HPDE6-E6E7 (cell line): ENCODE data around the gene KRT72.

Source experiments
- DNase-seq: peaks from one replicate; pipeline ENCODE4 v3.0.0; 2011; ENCODE audit warnings: missing footprints; ENCODE audit errors: extremely low spot score

The KRT72 gene

DNA sequence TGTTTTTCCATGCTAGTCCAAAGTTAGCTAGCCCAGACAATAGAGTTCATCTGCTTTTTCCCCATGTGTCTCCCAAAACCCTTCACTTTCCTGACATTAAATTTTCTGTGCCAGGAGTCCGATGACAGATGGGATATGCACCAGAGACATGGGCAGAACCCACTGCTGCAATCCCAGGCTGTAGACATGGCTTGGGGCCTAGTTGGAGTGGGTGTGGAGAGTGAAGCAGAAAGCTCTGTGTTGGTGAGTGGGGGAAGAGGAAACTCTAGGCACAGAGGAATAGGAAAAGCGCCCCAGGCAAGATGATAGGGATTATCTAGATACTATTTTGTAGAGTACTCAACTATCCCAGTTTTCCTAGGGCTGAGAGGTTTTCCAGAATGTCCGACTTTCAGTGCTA lies 22.8 kb downstream of the KRT72 start:
- DNase-seq, result no peak

DNA sequence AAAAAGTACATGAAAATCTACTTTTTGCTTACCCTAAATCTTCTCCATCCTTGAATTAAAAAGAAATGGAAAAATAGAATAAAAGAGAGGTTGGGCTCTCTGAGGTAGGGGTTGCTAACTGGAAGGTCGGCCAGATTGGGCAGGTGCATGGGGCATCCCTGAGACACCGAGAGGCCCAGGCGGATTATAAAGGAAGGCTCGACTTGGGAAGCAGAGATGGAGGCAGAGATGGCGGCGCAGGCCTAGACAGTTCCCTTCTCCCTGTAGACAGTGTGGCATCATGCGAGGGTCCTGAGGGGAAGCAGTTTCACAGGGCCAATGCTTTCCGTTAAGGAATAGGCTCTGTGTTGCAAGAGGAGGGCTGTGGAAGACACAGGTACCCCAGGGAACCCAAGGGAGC lies 23.9 kb downstream of the KRT72 start:
- no peak for DNase-seq

DNA sequence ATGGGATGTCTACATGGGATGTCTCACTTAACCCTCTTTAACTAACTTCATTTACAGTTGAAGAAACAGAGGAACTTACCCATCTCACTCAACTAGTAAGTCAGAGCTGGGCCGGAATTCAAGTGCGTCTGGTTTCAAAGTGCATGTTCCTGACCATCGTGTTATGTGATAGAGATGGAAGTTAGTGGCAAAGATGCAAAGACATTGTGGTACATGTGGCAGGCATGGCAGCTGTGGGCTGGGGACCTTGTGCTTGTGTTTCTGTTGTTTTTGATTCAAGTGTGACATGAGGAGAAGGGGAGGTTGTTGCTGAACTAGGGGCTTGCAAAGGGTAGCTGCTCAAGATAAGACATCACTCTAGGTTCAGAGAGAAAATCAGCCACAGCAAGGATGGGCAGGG lies 25.3 kb downstream of the KRT72 start:
- DNase-seq, result no peak

DNA sequence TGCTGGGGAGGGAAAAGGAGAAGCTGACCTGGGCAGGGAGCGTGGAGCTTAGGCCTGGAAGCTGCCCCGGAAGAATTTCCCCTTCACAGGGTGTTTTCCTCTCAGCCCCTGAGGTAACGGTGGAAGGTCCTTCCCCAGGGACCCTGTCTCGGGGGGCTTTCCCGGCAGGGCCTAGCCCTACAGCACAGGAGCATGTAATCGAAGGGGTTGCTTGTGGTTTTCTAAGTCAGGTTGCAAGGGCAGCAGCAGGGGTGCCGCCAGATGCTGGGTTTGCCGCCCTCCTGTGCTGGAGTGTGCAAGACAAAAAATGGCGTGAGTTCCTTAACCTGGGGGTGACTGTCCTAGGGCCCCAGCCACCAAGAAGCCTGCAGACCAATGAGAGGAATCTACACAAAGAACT lies 26.0 kb downstream of the KRT72 start:
- no peak for DNase-seq

DNA sequence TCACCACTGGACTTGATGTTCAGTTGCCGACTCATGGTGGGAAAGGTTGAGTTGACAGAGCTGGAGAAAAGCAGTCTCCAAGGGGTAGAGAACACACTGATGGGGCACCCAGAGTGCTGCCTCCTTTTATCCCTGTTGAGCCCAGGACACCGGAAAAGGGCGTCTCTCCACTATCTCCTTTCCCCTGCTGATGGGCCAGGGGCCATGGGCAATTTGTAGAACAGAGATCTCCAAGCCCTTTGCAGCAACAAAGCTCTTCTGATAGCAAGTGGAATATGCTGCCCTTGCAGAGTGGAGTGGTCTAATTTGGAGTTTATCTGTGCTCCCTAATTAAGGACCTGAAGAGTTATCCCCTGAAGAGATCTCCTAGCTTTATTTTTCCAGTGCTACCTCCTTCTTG lies 27.5 kb downstream of the KRT72 start, which contains the start of gene KRT74:
Gene KRT74 (minus strand): TSS at position 101 of the 400 bp plus-strand sequence. CDS start 66 bp downstream, at position 35.
- DNase-seq, result no peak

DNA sequence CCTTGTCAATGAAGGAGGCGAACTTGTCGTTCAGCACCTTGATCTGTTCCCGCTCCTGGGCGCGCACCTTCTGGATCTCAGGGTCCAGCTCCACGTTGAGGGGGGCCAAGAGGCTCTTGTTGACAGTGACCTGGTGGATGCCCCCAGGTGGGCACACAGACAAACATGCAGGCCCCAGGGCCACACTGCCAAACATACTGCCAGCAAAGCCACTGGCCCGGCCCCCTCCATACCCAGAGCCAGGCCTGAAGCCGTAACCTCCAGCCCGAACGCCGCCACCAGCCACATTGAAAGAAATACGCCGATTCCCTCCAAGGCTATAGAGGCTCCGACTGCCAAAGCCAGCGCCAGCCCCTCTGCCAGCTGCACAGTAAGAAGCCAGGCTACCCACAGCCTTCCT lies 28.0 kb downstream of the KRT72 start:
- DNase-seq, result no peak

DNA sequence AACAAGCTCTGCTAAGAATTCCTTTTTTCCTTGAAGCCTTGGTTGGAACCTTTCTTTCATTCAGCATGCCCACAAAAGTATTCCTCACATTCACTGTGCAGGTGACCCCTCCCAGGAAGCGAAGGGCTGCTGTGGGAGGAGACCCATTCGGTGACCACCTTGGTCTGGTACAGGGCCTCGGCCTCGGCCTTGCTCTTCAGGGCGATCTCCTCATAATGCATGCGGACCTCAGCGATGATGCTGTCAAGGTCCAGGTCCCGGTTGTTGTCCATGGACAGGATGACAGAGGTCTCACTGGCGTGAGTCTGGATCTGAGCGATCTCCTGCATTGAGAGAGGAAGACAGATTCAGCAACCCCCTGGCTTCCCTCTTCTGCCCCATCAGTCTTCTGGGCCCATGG lies 30.8 kb downstream of the KRT72 start:
- no peak for DNase-seq

DNA sequence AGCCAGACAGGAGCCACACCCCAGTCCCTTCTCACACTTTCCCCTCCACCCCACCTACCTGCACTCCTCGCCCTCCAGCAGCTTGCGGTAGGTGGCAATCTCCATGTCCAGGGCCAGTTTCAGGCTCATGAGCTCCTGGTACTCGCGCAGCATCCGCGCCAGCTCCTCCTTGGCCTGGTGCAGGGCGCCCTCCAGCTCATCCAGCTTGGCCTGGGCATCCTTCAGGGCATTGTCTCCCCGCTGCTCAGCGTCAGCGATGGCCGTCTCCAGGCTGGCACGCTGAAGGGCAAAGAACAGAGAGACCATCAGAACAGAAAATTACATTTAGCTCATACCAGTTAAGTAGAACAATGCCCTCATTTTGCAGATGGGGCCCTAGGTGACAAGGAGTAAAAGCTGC lies 33.2 kb downstream of the KRT72 start:
- DNase-seq, result no peak

DNA sequence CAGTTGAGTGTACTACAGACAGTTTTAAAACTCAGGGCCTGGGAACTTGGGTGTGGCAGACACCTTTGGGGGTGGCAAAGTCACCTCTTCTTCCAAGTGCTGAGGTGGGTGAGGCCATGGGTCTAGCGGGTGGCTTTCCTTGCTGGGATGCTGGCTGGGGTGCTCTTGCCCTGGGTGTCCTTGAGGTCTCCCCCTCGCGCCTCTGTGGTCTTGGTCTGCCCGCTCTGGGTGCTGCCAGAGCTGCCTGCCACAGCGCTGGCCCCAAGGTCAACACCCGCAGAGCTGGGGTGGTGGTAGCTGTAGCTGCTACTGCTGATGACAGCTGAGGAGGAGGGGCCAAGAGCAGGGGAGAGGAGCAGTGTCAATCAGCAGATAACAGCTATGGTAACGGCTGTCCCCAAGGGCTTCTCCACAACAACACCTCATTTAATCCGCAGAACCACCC lies 34.4 kb downstream of the KRT72 start:
- DNase-seq, result no peak

DNA sequence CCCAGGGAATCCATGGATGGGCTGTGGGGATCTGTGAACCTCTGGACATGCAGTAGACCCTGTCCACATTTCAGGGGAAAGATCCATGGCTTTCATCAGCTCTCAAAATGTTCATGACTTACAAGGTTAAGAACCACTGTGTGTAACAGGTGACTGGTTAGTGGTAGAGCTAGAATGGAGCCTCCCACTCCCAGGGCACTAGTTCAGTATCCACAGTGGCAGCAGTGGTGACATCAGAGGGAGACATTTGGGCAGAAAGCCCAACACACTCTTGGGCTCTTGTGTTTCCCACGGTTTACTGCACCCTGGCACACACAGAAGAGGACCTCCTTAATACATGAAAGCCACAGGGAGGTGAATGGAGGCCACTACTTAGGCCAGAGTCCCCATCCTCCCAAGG lies 36.7 kb downstream of the KRT72 start:
- no peak for DNase-seq

DNA sequence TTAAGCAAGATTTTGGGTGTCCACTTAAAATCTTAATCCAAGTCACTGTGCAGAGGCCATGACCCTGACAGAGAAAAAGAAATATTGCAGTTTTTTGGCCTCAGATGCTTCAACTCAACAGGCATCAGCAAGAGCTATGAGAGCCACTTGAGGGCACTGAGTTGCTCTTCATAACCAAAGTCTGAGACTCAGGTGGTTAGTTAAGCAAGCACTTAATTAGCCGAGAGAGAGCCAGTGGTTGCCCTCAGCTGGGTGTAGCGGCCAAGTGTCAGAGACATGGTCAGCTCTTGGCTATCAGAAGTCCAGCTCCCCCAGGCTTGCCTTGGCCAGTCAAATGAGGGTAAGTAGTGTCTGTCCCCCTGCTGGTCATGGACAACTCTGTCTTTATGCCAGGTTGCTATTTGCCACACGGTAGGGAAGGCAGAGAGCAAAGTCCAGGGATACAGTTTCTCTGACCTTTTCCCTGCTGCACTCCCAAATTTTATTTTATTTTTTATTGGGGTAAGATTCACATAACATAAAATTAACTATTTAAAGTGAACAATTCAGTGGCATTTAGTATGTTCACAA lies 39.3 kb downstream of the KRT72 start:
- no peak for DNase-seq

DNA sequence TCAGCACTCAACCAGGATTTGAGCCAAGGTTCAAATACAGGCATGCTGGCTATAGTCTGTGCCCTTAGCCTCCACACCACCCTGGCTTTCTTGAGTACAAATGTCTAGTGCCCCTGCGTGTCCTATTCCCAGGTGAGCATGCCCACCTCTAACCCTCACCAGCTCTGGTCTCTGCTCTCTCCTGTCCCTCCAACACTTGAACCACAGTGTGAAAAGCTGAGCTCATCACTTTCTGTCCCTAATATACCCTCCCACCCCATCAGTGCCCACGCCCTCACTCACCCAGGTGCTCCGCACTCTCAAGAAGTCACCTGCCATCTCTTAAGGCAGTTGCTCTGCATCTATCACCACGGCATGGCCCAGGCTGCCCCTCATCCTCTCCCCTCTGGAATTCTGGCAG lies 41.3 kb downstream of the KRT72 start:
- DNase-seq, result no peak

DNA sequence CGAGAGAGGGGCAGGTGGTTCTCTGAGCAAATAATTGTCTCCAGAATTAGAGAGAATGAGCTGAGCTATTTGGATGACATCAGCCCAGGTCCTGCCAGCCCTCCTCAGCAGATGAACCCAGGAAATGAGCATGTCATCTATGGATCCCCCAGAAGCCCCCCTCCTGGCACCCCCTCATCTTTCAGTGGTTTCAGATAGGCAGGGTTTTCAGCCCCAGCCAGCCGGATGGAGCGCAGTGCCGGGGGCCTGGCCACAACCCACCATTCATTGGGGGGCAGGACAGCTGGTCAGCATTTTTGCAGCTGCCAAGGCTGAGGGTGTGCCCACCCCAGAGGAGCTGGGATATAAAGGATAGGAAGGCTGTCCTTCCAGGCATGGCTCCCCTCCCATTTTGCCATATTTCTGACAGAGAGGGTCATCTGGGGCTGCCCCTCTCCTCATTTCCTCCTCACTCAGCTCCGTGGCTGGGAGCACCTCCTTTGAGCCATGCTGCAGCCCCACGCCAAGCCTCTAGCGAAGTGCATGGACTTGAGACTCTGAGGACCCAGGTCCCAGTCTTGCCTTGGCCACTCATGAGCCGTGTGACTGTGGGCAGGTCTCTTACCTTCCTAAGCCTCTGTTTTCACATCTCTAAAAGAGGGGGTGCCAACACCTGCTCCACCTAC lies 42.4 kb downstream of the KRT72 start:
- DNase-seq, result no peak

DNA sequence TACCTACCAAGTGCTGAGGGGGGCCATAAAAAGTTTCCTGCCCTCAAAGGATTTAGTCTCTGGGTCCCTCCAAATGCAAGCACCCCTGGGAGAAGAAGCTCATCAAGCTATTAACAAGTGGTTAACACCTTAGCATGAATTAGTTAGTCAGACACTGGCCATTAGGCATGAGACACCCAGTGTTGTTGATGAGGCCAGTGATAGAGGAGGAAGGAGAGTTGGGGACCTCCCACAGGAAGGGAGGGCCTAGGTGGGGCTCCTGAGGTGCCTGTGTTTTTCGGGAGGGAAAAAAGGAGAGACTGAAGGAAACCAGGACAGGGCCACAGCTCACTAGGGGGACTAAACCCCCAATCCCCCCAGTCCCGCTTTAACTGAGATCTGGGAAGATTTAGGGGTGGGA lies 43.8 kb downstream of the KRT72 start:
- no peak for DNase-seq

DNA sequence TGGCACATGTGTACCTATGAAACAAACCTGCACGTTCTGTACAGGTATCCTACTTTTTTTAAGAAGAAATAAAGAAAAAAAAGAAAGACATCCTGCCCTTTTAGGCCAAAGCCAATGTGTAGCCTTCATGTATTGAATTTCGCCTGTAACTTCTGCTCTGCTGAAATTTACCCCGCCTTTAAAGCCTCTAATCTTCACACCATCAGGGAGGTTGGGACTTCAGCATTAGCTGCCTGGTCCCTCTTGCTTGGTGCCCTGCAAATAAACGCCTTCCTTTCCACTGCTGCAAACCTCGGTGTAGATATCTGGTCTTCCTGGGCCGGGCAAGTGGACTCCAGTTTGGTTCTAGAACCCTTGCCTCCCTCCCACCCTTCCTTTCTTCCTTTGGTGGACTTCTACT lies 45.7 kb downstream of the KRT72 start:
- no peak for DNase-seq

DNA sequence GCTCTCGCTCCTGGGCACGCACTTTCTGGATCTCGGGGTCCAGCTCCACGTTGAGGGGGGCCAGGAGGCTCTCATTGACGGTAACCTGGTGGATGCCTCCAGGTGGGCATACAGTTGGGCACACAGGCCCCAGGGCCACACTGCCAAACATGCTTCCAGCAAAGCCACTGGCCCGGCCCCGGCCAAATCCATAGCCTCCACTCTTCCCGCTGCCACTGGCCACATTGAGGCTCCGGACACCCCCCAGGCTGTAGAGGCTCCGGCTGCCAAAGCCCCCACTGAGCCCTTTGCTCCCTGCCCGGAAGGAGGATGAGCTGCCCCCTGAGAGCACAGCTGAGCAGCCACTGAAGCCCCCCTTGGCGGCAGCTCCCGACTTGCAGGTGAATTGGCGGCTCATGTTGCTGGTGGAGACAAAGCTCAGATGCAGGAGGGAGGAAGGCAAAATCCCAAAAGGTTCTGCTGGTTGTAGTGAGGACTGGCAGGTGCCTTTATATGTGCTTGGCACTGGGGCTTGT lies 48.5 kb downstream of the KRT72 start, which contains the start of gene KRT71:
Gene KRT71 (minus strand): TSS at position 465 of the 515 bp plus-strand sequence. CDS start 68 bp downstream, at position 397.
- no peak for DNase-seq

DNA sequence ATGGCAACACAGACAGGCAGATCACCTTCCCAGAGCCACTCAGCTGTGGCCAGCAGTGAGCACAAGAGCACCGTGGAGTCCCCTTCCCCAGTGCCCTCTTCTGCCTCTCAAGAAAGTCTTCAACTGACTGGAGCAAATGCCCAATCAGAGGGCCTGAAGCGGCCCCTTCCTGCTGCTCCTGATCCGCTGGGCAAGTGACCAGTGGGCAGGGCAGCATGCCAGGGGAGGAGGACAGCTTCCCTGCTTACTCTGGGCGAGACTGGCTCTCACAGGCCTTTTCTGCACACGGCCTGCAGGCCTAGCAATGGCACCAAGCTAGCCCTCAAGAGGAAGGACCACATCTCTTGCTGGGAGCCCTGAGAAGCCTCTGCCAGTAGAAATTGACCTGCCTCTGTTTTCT lies 49.2 kb downstream of the KRT72 start:
- DNase-seq, result no peak

DNA sequence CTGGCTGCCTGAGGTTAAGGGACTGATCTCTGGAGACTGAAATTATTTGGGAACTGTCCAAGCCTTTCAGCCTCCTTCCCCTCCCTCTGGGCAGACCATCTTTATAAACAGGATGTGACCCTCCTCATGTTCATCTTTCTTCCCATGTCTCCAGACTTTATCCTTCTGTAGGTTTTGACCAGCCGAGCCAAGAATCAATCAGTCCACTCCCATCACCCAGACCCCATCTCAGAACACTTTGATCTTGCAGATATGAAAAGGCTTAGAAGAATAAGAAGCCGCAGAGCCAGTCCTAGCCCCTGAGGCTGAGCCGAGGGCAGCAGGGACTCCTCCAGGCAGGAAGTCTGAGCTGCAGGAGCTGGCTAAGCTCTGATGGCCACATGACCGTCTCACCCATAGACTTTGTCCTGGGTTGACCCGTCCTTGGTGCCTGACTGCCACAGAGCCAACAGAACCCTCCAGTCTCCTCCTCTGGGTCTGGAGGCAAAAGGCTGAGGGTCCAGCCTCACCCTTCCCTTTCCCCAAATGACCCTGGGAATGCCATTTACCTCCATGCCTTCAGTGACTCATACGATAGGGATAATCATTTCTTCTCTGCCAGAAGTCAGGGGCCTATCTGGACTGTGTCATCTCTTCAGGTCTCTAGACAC lies 49.9 kb downstream of the KRT72 start:
- DNase-seq, result no peak

DNA sequence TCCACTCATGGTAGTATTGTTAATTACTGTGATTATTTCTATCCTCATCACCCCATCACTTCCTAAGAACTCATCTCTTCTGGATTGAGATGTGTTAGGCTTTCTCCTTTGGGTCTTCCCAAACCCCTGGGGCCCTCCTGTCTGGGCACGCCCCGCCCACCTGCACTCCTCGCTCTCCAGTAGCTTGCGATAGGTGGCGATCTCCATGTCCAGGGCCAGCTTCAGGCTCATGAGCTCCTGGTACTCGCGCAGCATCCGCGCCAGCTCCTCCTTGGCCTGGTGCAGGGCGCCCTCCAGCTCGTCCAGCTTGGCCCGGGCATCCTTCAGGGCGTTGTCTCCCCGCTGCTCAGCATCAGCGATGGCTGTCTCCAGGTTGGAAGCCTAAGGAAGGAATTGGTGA lies 55.1 kb downstream of the KRT72 start:
- DNase-seq, result no peak

DNA sequence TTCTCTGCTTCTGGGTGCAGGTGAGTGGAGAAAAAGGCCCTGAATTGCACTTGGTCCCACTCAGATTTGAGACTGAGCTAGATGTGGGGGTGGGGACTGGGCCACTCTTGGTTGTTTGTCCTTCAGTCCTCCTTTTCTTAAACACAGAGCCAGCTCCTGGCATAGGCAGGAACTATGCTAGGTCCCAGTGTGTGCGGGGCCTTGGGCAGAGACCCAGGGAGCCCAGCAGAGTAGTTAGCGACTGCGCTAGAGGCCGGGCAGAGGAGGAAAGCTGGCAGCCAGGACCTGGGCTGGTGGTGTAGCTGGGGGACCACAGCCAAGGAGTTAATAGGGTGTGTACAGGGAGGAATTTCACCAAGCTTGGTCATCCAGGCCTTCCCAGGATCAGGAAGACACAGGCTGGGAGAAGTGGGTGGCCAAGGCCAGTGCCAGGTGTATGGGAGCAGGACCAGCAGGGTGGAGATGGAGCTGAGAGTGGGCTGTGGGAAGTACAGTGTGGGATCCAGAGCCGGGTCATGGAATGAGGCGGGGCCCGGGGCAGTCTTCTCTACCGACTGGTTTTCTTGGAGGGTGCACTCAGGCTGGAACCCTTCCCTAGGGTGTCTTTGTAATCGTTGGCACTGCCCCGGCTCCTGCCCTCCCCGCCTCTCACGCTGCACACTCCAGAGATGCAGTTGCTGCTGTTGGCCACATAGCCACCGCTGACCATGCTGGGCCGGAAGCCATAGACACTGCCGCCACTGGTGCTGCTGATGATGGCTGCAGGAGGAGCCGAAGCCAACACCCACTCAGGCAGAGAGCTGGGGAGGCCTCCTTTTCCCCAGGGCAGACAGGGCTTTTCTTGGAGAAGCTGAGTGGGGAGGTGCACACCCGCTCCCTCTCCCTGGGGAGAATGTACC lies 57.0 kb downstream of the KRT72 start:
- no peak for DNase-seq

DNA sequence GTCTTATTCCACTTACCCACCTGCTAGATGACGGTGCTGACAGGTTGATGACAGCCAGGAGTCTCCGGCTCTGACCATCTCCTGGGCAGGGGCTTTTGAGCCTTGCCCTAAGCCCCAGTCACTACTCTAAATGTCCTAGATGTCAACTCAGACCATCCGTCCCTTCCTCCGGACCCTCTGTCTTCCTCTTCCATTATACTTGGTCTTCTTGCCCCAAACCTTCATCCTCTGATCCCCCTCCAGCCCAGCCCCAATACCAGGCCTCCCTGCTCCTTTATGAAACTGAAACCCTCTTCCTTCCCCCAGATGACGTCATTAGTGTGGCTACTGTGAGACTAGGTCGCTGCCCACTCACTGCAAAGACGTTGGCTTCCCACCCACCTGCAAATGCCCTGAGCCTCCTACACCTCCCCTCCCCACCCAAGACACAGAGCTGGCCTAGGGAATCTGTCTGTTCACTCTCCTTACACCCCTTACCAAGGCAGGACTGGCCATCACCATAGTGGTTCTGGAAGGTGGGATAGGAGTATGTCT lies 58.4 kb downstream of the KRT72 start:
- DNase-seq, result no peak

DNA sequence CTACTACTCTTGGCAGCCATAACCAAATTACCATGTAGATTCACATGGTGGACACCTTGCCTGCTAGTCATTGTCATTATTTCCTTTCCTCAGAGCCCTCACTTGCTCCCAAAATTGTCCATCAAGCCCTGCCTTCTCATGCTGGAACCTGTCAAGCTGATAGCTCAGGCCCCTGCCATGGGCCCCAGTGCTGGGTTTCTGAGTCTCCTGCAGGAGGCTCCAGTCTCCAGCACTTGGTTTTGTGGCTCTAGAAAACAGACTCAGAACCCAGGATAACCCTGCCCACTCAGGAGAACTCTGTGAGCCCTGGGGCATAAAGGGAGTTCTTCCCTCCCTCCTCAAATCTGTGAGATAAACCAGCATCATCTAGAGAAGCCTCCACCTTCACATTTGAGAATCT lies 59.1 kb downstream of the KRT72 start:
- DNase-seq, result no peak
